Measurements from ENCODE around the gene POLD4.

DNA sequence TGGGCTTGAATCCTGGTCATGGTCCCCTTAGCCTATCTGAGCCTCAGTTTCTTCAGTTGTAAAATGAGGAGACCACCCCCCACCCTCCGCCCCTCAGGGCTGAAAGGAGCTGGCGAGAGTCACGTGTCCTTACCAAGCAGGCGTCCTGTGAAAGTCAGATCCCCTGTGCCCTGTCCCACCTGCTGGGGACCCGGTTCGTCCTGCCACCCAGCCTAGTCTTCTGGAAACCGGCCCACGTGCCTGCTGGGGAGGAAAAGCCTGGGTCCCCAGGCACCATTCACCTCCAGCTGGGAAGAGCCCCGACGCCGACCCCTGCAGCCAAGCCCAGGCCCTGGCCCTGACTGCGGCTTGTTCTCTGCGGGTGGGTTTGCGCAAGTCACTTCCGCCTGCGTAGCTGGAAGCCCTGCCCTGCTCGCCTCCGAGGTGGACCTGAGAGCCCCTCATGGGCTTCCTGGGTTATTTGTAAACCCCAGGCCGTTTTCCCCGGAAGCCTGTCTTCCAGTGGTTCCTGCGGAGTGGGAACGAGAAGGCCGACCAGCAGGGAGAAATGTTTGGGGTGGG, 50.7 kb downstream of the POLD4 start:
- TF ChIP-seq, protein P1, sequence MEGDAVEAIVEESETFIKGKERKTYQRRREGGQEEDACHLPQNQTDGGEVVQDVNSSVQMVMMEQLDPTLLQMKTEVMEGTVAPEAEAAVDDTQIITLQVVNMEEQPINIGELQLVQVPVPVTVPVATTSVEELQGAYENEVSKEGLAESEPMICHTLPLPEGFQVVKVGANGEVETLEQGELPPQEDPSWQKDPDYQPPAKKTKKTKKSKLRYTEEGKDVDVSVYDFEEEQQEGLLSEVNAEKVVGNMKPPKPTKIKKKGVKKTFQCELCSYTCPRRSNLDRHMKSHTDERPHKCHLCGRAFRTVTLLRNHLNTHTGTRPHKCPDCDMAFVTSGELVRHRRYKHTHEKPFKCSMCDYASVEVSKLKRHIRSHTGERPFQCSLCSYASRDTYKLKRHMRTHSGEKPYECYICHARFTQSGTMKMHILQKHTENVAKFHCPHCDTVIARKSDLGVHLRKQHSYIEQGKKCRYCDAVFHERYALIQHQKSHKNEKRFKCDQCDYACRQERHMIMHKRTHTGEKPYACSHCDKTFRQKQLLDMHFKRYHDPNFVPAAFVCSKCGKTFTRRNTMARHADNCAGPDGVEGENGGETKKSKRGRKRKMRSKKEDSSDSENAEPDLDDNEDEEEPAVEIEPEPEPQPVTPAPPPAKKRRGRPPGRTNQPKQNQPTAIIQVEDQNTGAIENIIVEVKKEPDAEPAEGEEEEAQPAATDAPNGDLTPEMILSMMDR (conservative IDR thresholded peaks at IDR 0.05 in 1 of 2, IDR thresholded peaks at IDR 0.05 in 1 of 2; ENCODE audit: low read depth in 1 of 2, low read length in 2 of 2), result no peak
- no peak for TF ChIP-seq EZH2 (IDR thresholded peaks at IDR 0.05; ENCODE audit: low read length, missing control alignments)
